ENCODE data around the gene SLC16A8. TPM values are rescaled to one million over a fixed set of nuclear protein-coding genes. Genes with fewer than 3 reads are reported as not detected.
A peak's percentile ranks its signal among the peaks of the same experiment; 100 is the strongest.

SLC16A8 gene
- polyA plus RNA-seq, 3 donors = not detected

DNA sequence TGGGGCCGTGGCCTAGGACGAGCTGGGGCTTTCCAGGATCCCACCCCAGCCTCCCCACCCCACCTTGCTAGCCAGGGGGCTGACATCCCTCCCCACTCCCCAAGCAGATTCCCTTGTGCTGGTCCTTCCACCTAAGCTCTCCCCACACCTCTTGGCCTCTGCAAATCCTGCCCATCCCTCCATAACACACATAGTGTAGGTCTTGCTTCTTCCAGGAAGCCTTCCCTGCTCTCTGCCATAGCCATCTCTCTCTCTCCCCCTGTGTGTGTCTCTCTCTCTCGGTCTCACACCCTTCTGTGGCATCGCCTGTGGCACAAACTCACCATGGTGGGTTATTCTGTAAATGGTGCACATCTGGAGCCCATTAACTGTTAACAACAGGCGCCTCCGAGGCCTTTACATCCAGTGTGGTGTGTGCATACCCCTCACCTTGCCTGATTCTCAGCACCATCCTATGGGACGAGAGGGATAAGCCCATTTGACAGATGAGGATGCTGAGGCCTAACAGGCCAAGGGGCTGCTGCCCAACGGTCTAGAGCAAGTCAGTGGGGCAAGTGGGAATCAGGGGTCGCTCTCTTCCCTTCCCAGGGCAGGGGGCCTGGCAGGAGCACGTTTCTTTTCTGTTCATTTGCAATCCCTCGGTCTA lies 49.0 kb downstream of the SLC16A8 start:
- peaks cover 0 to 3% (median 0%) of the 10 kb centered on the region in 3 donors for H3K27me3 Mint-ChIP-seq (ENCODE audit: low read depth in 3 of 3)
- no peak overlapping the region for H3K9ac ChIP-seq (ENCODE audit: insufficient read depth, low read length, poor library complexity, severe bottlenecking)
- intact Hi-C loops (cut with micrococcal nuclease) = no loop called here
- H2AFZ ChIP-seq (ENCODE audit: insufficient read depth, low read depth, low read length, poor library complexity, severe bottlenecking) = no peak overlapping the region
- H3K27me3 ChIP-seq (ENCODE audit: control insufficient read depth in 2 of 2, insufficient read depth in 2 of 2, low read length in 2 of 2) = no peaks in the 10 kb centered on the region
- no peak overlapping the region for H3K4me3 ChIP-seq (replicated peaks in 1 of 3; ENCODE audit: low read depth in 2 of 3, low read length in 3 of 3)
- peaks cover 0 to 3% (median 0%) of the 10 kb centered on the region in 7 donors for H3K9me3 Mint-ChIP-seq
- peaks cover 20% of the 10 kb centered on the region for H3K4me1 Mint-ChIP-seq
- peak overlapping the region in 3 of 7 donors; percentile 62 to 70 (median 67) for H3K27ac Mint-ChIP-seq
- H3K4me1 ChIP-seq (ENCODE audit: control insufficient read depth in 1 of 2, insufficient read depth in 2 of 2, low read length in 2 of 2) = peaks cover 21 to 23% of the 10 kb centered on the region in 2 donors
- no peak overlapping the region for H3K27ac ChIP-seq (ENCODE audit: low read depth in 1 of 2, low read length in 2 of 2)
- no peak overlapping the region for H3K4me2 ChIP-seq (replicated peaks; ENCODE audit: extremely low read depth, low read length, poor library complexity, severe bottlenecking)
- TF ChIP-seq, protein P1, sequence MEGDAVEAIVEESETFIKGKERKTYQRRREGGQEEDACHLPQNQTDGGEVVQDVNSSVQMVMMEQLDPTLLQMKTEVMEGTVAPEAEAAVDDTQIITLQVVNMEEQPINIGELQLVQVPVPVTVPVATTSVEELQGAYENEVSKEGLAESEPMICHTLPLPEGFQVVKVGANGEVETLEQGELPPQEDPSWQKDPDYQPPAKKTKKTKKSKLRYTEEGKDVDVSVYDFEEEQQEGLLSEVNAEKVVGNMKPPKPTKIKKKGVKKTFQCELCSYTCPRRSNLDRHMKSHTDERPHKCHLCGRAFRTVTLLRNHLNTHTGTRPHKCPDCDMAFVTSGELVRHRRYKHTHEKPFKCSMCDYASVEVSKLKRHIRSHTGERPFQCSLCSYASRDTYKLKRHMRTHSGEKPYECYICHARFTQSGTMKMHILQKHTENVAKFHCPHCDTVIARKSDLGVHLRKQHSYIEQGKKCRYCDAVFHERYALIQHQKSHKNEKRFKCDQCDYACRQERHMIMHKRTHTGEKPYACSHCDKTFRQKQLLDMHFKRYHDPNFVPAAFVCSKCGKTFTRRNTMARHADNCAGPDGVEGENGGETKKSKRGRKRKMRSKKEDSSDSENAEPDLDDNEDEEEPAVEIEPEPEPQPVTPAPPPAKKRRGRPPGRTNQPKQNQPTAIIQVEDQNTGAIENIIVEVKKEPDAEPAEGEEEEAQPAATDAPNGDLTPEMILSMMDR (IDR thresholded peaks at IDR 0.05) = no peak
- H3K36me3 Mint-ChIP-seq = no peaks in the 10 kb centered on the region
- H4K20me1 ChIP-seq (ENCODE audit: insufficient read depth, low read length) = no peaks in the 10 kb centered on the region
- no peaks in the 10 kb centered on the region for H3K79me2 ChIP-seq (ENCODE audit: insufficient read depth, low read length)
- no peaks in the 10 kb centered on the region for H3K36me3 ChIP-seq (replicated peaks in 1 of 2; ENCODE audit: control insufficient read depth in 1 of 2, insufficient read depth in 2 of 2, low read length in 2 of 2)
- no peak overlapping the region for H3K4me3 Mint-ChIP-seq
- 94% methylated on average over 4 of the region's 11 CpGs for WGBS (ENCODE audit: insufficient coverage)
- no peaks in the 10 kb centered on the region for H3K9me3 ChIP-seq (replicated peaks in 1 of 2; ENCODE audit: control insufficient read depth in 1 of 2, insufficient read depth in 1 of 2, low read length in 2 of 2)
- DNase-seq = no peak

DNA sequence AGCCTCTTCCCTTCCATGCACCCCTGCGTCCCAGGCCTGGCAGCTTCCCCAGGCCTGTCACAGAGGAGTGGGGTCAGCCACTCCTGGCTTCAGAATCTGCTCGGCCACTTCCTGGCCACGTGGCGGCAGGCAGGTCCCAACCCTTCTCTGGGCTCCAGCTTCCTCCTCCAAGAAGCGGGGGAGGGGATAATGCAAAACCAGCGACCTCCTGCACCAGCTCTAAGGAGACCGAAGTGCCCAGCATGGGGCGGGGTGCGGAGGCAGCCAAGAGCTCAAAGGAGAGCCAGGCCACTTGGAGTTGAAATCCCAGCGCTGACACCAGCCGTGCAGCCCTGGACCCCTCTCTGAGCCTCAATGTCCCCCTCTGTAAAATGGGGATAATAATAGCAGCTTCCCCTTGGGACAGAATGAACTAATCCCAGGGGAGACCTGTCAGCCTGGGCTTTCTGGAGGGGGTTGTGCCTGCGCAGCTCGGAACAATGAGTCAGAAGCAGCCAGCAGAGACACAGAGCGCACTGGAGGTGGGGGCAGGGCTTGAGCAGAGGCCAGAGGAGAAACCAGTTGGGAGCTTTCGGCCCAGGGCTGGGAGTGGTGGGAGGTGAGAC lies 49.6 kb downstream of the SLC16A8 start:
- H3K36me3 Mint-ChIP-seq = no peaks in the 10 kb centered on the region
- H3K36me3 ChIP-seq (replicated peaks in 1 of 2; ENCODE audit: control insufficient read depth in 1 of 2, insufficient read depth in 2 of 2, low read length in 2 of 2) = no peaks in the 10 kb centered on the region
- TF ChIP-seq, protein P1 (IDR thresholded peaks at IDR 0.05) = no peak
- H3K27ac Mint-ChIP-seq = peak overlapping the region in 6 of 7 donors; percentile 7 to 78 (median 56)
- peaks cover 0 to 3% (median 0%) of the 10 kb centered on the region in 3 donors for H3K27me3 Mint-ChIP-seq (ENCODE audit: low read depth in 3 of 3)
- no peaks in the 10 kb centered on the region for H3K27me3 ChIP-seq (ENCODE audit: control insufficient read depth in 2 of 2, insufficient read depth in 2 of 2, low read length in 2 of 2)
- H3K4me2 ChIP-seq (replicated peaks; ENCODE audit: extremely low read depth, low read length, poor library complexity, severe bottlenecking) = peak overlapping the region; percentile 37
- peaks cover 21 to 23% of the 10 kb centered on the region in 2 donors for H3K4me1 ChIP-seq (ENCODE audit: control insufficient read depth in 1 of 2, insufficient read depth in 2 of 2, low read length in 2 of 2)
- H3K79me2 ChIP-seq (ENCODE audit: insufficient read depth, low read length) = no peaks in the 10 kb centered on the region
- peak overlapping the region; percentile 73 for H2AFZ ChIP-seq (ENCODE audit: insufficient read depth, low read depth, low read length, poor library complexity, severe bottlenecking)
- DNase-seq = peak in 1 of 3 donors; percentile 34
- H3K4me3 Mint-ChIP-seq = peak overlapping the region in 1 of 2 donors; percentile 79
- 45% methylated on average over 14 of the region's 15 CpGs for WGBS (ENCODE audit: insufficient coverage)
- no peaks in the 10 kb centered on the region for H4K20me1 ChIP-seq (ENCODE audit: insufficient read depth, low read length)
- peaks cover 0 to 3% (median 0%) of the 10 kb centered on the region in 7 donors for H3K9me3 Mint-ChIP-seq
- H3K9me3 ChIP-seq (replicated peaks in 1 of 2; ENCODE audit: control insufficient read depth in 1 of 2, insufficient read depth in 1 of 2, low read length in 2 of 2) = no peaks in the 10 kb centered on the region
- H3K9ac ChIP-seq (ENCODE audit: insufficient read depth, low read length, poor library complexity, severe bottlenecking) = peak overlapping the region; percentile 36
- peak overlapping the region in 1 of 3 experiments; percentile 30 for H3K4me3 ChIP-seq (replicated peaks in 1 of 3; ENCODE audit: low read depth in 2 of 3, low read length in 3 of 3)
- peaks cover 20% of the 10 kb centered on the region for H3K4me1 Mint-ChIP-seq
- H3K27ac ChIP-seq (ENCODE audit: low read depth in 1 of 2, low read length in 2 of 2) = peak overlapping the region in 1 of 2 donors; percentile 33
- intact Hi-C loops (cut with micrococcal nuclease) = no loop called here
